ENCODE results near the gene CERS1.

CERS1 gene

GRCh38 chr19:18908917-18909619 is 13.1 kb upstream of the CERS1 start:
- Histone ChIP-seq H3K9ac (ENCODE audit: low read length) (no peak overlapping the region), H3K18ac (ENCODE audit: low read length) (no peak overlapping the region), H3K23ac (ENCODE audit: low read length) (no peak overlapping the region), H3K56ac (ENCODE audit: low read length) (no peak overlapping the region), H4K8ac (ENCODE audit: low read depth, low read length) (no peak overlapping the region), H3K36me3 (ENCODE audit: control insufficient read depth, insufficient read depth, low read length) (peaks cover 5% of the 10 kb centered on the region), H3K27me3 (ENCODE audit: insufficient read depth, low read length, poor library complexity) (no peaks in the 10 kb centered on the region), H2AK5ac (ENCODE audit: low read length) (no peak overlapping the region), H3K4ac (ENCODE audit: low read depth, low read length) (no peak overlapping the region), H4K5ac (ENCODE audit: low read length) (no peak overlapping the region), H3K4me1 (ENCODE audit: control insufficient read depth, low read depth, low read length) (no peaks in the 10 kb centered on the region), H2BK5ac (ENCODE audit: low read length) (no peak overlapping the region), H3K79me1 (ENCODE audit: low read length) (no peaks in the 10 kb centered on the region), H2BK15ac (replicated peaks; ENCODE audit: low read depth) (no peak overlapping the region), H3K79me2 (ENCODE audit: control insufficient read depth, insufficient read depth, low read length) (no peaks in the 10 kb centered on the region), H3K4me2 (ENCODE audit: low read length) (no peak overlapping the region), H3K4me3 (ENCODE audit: low read length) (no peak overlapping the region), H3K27ac (ENCODE audit: low read depth, low read length) (no peak overlapping the region), H2BK120ac (ENCODE audit: low read depth, low read length) (no peak overlapping the region)
- no peak for DNase-seq
- WGBS (ENCODE audit: extremely low coverage, insufficient coverage, low lambda C conversion rate): no CpG with 5 or more reads among the region's 17 CpGs

- H2BK120ac ChIP-seq (ENCODE audit: low read depth, low read length): no peak overlapping the region
- H3K18ac ChIP-seq (ENCODE audit: low read length): no peak overlapping the region
- peaks cover 3% of the 10 kb centered on the region for H3K36me3 ChIP-seq (ENCODE audit: control insufficient read depth, insufficient read depth, low read length)
- no peaks in the 10 kb centered on the region for H3K4me1 ChIP-seq (ENCODE audit: control insufficient read depth, low read depth, low read length)
- H3K23ac ChIP-seq (ENCODE audit: low read length): no peak overlapping the region
- H3K27me3 ChIP-seq (ENCODE audit: insufficient read depth, low read length, poor library complexity): no peaks in the 10 kb centered on the region
- no peak overlapping the region for H3K4ac ChIP-seq (ENCODE audit: low read depth, low read length)
- H4K8ac ChIP-seq (ENCODE audit: low read depth, low read length): no peak overlapping the region
- H3K4me2 ChIP-seq (ENCODE audit: low read length): no peak overlapping the region
- H2AK5ac ChIP-seq (ENCODE audit: low read length): no peak overlapping the region
- no peak overlapping the region for H3K27ac ChIP-seq (ENCODE audit: low read depth, low read length)
- no peak for DNase-seq
- no peaks in the 10 kb centered on the region for H3K79me1 ChIP-seq (ENCODE audit: low read length)
- WGBS (ENCODE audit: extremely low coverage, insufficient coverage, low lambda C conversion rate): no CpG with 5 or more reads among the region's 36 CpGs
- no peak overlapping the region for H2BK15ac ChIP-seq (replicated peaks; ENCODE audit: low read depth)
- no peak overlapping the region for H2BK5ac ChIP-seq (ENCODE audit: low read length)
- H3K56ac ChIP-seq (ENCODE audit: low read length): no peak overlapping the region
- H3K9ac ChIP-seq (ENCODE audit: low read length): no peak overlapping the region
- H4K5ac ChIP-seq (ENCODE audit: low read length): no peak overlapping the region
- H3K79me2 ChIP-seq (ENCODE audit: control insufficient read depth, insufficient read depth, low read length): no peaks in the 10 kb centered on the region
- H3K4me3 ChIP-seq (ENCODE audit: low read length): no peak overlapping the region
Measured at GRCh38 chr19:18906605-18907519, 10.9 kb upstream of the CERS1 start.

- H3K9ac ChIP-seq (ENCODE audit: low read length): no peak overlapping the region
- no peak overlapping the region for H4K8ac ChIP-seq (ENCODE audit: low read depth, low read length)
- H2BK120ac ChIP-seq (ENCODE audit: low read depth, low read length): no peak overlapping the region
- H3K79me1 ChIP-seq (ENCODE audit: low read length): no peaks in the 10 kb centered on the region
- no peak overlapping the region for H3K23ac ChIP-seq (ENCODE audit: low read length)
- H3K18ac ChIP-seq (ENCODE audit: low read length): no peak overlapping the region
- H2AK5ac ChIP-seq (ENCODE audit: low read length): no peak overlapping the region
- no peaks in the 10 kb centered on the region for H3K4me1 ChIP-seq (ENCODE audit: control insufficient read depth, low read depth, low read length)
- no peak overlapping the region for H3K4ac ChIP-seq (ENCODE audit: low read depth, low read length)
- WGBS (ENCODE audit: extremely low coverage, insufficient coverage, low lambda C conversion rate): no CpG with 5 or more reads among the region's 26 CpGs
- no peak overlapping the region for H2BK5ac ChIP-seq (ENCODE audit: low read length)
- H4K5ac ChIP-seq (ENCODE audit: low read length): no peak overlapping the region
- peaks cover 1% of the 10 kb centered on the region for H3K36me3 ChIP-seq (ENCODE audit: control insufficient read depth, insufficient read depth, low read length)
- H3K27ac ChIP-seq (ENCODE audit: low read depth, low read length): no peak overlapping the region
- H3K4me3 ChIP-seq (ENCODE audit: low read length): no peak overlapping the region
- H2BK15ac ChIP-seq (replicated peaks; ENCODE audit: low read depth): no peak overlapping the region
- H3K56ac ChIP-seq (ENCODE audit: low read length): no peak overlapping the region
- H3K27me3 ChIP-seq (ENCODE audit: insufficient read depth, low read length, poor library complexity): no peaks in the 10 kb centered on the region
- no peak for DNase-seq
- H3K79me2 ChIP-seq (ENCODE audit: control insufficient read depth, insufficient read depth, low read length): no peaks in the 10 kb centered on the region
- H3K4me2 ChIP-seq (ENCODE audit: low read length): no peak overlapping the region
Measured at GRCh38 chr19:18905513-18906236, 9.7 kb upstream of the CERS1 start.

GRCh38 chr19:18905058-18905456 is 9.1 kb upstream of the CERS1 start:
- no peak overlapping the region for H2BK120ac ChIP-seq (ENCODE audit: low read depth, low read length)
- H2AK5ac ChIP-seq (ENCODE audit: low read length): no peak overlapping the region
- no peak overlapping the region for H3K23ac ChIP-seq (ENCODE audit: low read length)
- no peaks in the 10 kb centered on the region for H3K36me3 ChIP-seq (ENCODE audit: control insufficient read depth, insufficient read depth, low read length)
- no peak overlapping the region for H3K56ac ChIP-seq (ENCODE audit: low read length)
- H3K79me1 ChIP-seq (ENCODE audit: low read length): no peaks in the 10 kb centered on the region
- no peak overlapping the region for H4K5ac ChIP-seq (ENCODE audit: low read length)
- no peak for DNase-seq
- H3K79me2 ChIP-seq (ENCODE audit: control insufficient read depth, insufficient read depth, low read length): no peaks in the 10 kb centered on the region
- no peak overlapping the region for H2BK15ac ChIP-seq (replicated peaks; ENCODE audit: low read depth)
- H3K4me3 ChIP-seq (ENCODE audit: low read length): no peak overlapping the region
- H3K4ac ChIP-seq (ENCODE audit: low read depth, low read length): no peak overlapping the region
- no peak overlapping the region for H4K8ac ChIP-seq (ENCODE audit: low read depth, low read length)
- no CpG with 5 or more reads among the region's 8 CpGs for WGBS (ENCODE audit: extremely low coverage, insufficient coverage, low lambda C conversion rate)
- H3K4me2 ChIP-seq (ENCODE audit: low read length): no peak overlapping the region
- H3K27ac ChIP-seq (ENCODE audit: low read depth, low read length): no peak overlapping the region
- no peak overlapping the region for H3K9ac ChIP-seq (ENCODE audit: low read length)
- no peak overlapping the region for H3K18ac ChIP-seq (ENCODE audit: low read length)
- no peaks in the 10 kb centered on the region for H3K4me1 ChIP-seq (ENCODE audit: control insufficient read depth, low read depth, low read length)
- no peaks in the 10 kb centered on the region for H3K27me3 ChIP-seq (ENCODE audit: insufficient read depth, low read length, poor library complexity)
- H2BK5ac ChIP-seq (ENCODE audit: low read length): no peak overlapping the region

GRCh38 chr19:18904334-18905057 is 8.5 kb upstream of the CERS1 start:
- no peak overlapping the region for H3K9ac ChIP-seq (ENCODE audit: low read length)
- H3K4ac ChIP-seq (ENCODE audit: low read depth, low read length): no peak overlapping the region
- no peak overlapping the region for H3K18ac ChIP-seq (ENCODE audit: low read length)
- H2BK120ac ChIP-seq (ENCODE audit: low read depth, low read length): no peak overlapping the region
- no peaks in the 10 kb centered on the region for H3K79me2 ChIP-seq (ENCODE audit: control insufficient read depth, insufficient read depth, low read length)
- no peak for DNase-seq
- H4K5ac ChIP-seq (ENCODE audit: low read length): no peak overlapping the region
- peaks cover 2% of the 10 kb centered on the region for H3K36me3 ChIP-seq (ENCODE audit: control insufficient read depth, insufficient read depth, low read length)
- H4K8ac ChIP-seq (ENCODE audit: low read depth, low read length): no peak overlapping the region
- no peaks in the 10 kb centered on the region for H3K4me1 ChIP-seq (ENCODE audit: control insufficient read depth, low read depth, low read length)
- no peaks in the 10 kb centered on the region for H3K79me1 ChIP-seq (ENCODE audit: low read length)
- H3K4me3 ChIP-seq (ENCODE audit: low read length): no peak overlapping the region
- H2BK5ac ChIP-seq (ENCODE audit: low read length): no peak overlapping the region
- H3K27me3 ChIP-seq (ENCODE audit: insufficient read depth, low read length, poor library complexity): no peaks in the 10 kb centered on the region
- WGBS (ENCODE audit: extremely low coverage, insufficient coverage, low lambda C conversion rate): no CpG with 5 or more reads among the region's 25 CpGs
- H3K56ac ChIP-seq (ENCODE audit: low read length): no peak overlapping the region
- H2AK5ac ChIP-seq (ENCODE audit: low read length): no peak overlapping the region
- no peak overlapping the region for H3K23ac ChIP-seq (ENCODE audit: low read length)
- no peak overlapping the region for H3K27ac ChIP-seq (ENCODE audit: low read depth, low read length)
- H3K4me2 ChIP-seq (ENCODE audit: low read length): no peak overlapping the region
- no peak overlapping the region for H2BK15ac ChIP-seq (replicated peaks; ENCODE audit: low read depth)
